BLaER1 (cell line): Measurements from ENCODE around the gene SEMA4F.
"Not testable (repeated sequence)": the region's sequence is repeated elsewhere in the genome, so short reads cannot be mapped to it uniquely, and the experiment has no call there.

Source experiments
- H3K27ac ChIP-seq: shearing (Covaris generic); formaldehyde crosslinking; 2 replicates; pipeline ENCODE4 v1.8.1; 2022
- H3K27me3 ChIP-seq: shearing (Covaris generic); formaldehyde crosslinking; 2 replicates; pipeline ENCODE4 v1.8.1; 2022
- H3K36me3 ChIP-seq: shearing (Covaris generic); formaldehyde crosslinking; 2 replicates; pipeline ENCODE4 v1.8.1; 2022
- H3K4me1 ChIP-seq: shearing (Covaris generic); formaldehyde crosslinking; 2 replicates; pipeline ENCODE4 v1.8.1; 2022
- H3K4me2 ChIP-seq: shearing (Covaris generic); formaldehyde crosslinking; 2 replicates; pipeline ENCODE4 v1.8.1; 2022
- H3K4me3 ChIP-seq: shearing (Covaris generic); formaldehyde crosslinking; 2 replicates; pipeline ENCODE4 v1.8.1; 2022
- H3K9ac ChIP-seq: shearing (Covaris generic); formaldehyde crosslinking; 2 replicates; pipeline ENCODE4 v1.8.1; 2022
- H3K9me3 ChIP-seq: shearing (Covaris generic); formaldehyde crosslinking; 2 replicates; pipeline ENCODE4 v1.8.1; 2022
- H4K20me1 ChIP-seq: shearing (Covaris generic); formaldehyde crosslinking; 2 replicates; pipeline ENCODE4 v1.8.1; 2022
- Cebpa-rat ChIP-seq: shearing (Covaris generic); IDR thresholded peaks from 2 replicates; pipeline ENCODE4 v1.8.1; 2022

The SEMA4F gene

GRCh38 chr2:74653985-74654882 lies at the start of gene SEMA4F:
Gene SEMA4F (plus strand): TSS chr2:74654247. CDS start chr2:74654377, 130 bp downstream.
- H4K20me1 ChIP-seq: no peaks in the 10 kb centered on the region
- H3K4me2 ChIP-seq: peak within 1 kb of the TSS; percentile 99
- peak within 1 kb of the TSS; percentile 92 for H3K4me3 ChIP-seq
- peak within 1 kb of the TSS; percentile 61 for H3K27ac ChIP-seq
- H3K9ac ChIP-seq: peak within 1 kb of the TSS; percentile 84
- peaks cover 19% of the 10 kb centered on the region; the same call in 1 of the 2 replicates for H3K36me3 ChIP-seq
- no peaks in the 10 kb centered on the region for H3K9me3 ChIP-seq
- peaks cover 10% of the 10 kb centered on the region for H3K4me1 ChIP-seq
- no peak for TF ChIP-seq Cebpa-rat
- no peaks in the 10 kb centered on the region for H3K27me3 ChIP-seq

- H4K20me1 ChIP-seq: no peaks in the 10 kb centered on the region
- no peak overlapping the region for H3K9ac ChIP-seq
- no peak overlapping the region for H3K4me2 ChIP-seq
- no peak overlapping the region for H3K27ac ChIP-seq
- no peaks in the 10 kb centered on the region for H3K4me1 ChIP-seq
- H3K36me3 ChIP-seq: no peaks in the 10 kb centered on the region
- H3K4me3 ChIP-seq: no peak overlapping the region
- no peaks in the 10 kb centered on the region for H3K9me3 ChIP-seq
- no peaks in the 10 kb centered on the region for H3K27me3 ChIP-seq
- no peak for TF ChIP-seq Cebpa-rat
Measured at GRCh38 chr2:74606927-74607326, 47.1 kb upstream of the SEMA4F start.

- H3K4me3 ChIP-seq: no peak overlapping the region
- H3K9me3 ChIP-seq: no peaks in the 10 kb centered on the region
- TF ChIP-seq Cebpa-rat: no peak
- no peak overlapping the region for H3K27ac ChIP-seq
- H4K20me1 ChIP-seq: no peaks in the 10 kb centered on the region
- peaks cover 16% of the 10 kb centered on the region for H3K4me1 ChIP-seq
- H3K4me2 ChIP-seq: no peak overlapping the region
- no peaks in the 10 kb centered on the region for H3K36me3 ChIP-seq
- H3K9ac ChIP-seq: no peak overlapping the region
- H3K27me3 ChIP-seq: no peaks in the 10 kb centered on the region
Measured at GRCh38 chr2:74617122-74617521, 36.9 kb upstream of the SEMA4F start.

- Histone ChIP-seq H3K4me2 (no peak overlapping the region), H3K9me3 (no peaks in the 10 kb centered on the region), H3K4me3 (no peak overlapping the region), H4K20me1 (no peaks in the 10 kb centered on the region), H3K27ac (no peak overlapping the region), H3K27me3 (no peaks in the 10 kb centered on the region), H3K36me3 (no peaks in the 10 kb centered on the region), H3K4me1 (peaks cover 16% of the 10 kb centered on the region), H3K9ac (no peak overlapping the region)
- no peak for TF ChIP-seq Cebpa-rat
Measured at GRCh38 chr2:74618410-74619083, 35.5 kb upstream of the SEMA4F start.

GRCh38 chr2:74619651-74620297 lies 34.3 kb upstream of the SEMA4F start:
- Histone ChIP-seq H4K20me1 (no peaks in the 10 kb centered on the region), H3K27me3 (no peaks in the 10 kb centered on the region), H3K4me2 (no peak overlapping the region; the same call in 1 of the 2 replicates), H3K4me1 (peaks cover 16% of the 10 kb centered on the region), H3K4me3 (no peak overlapping the region), H3K36me3 (no peaks in the 10 kb centered on the region), H3K27ac (no peak overlapping the region), H3K9me3 (no peaks in the 10 kb centered on the region), H3K9ac (no peak overlapping the region)
- TF ChIP-seq Cebpa-rat: no peak

- no peak for TF ChIP-seq Cebpa-rat
Measured at GRCh38 chr2:74620671-74621070, 33.4 kb upstream of the SEMA4F start.

GRCh38 chr2:74625658-74626425 lies 28.2 kb upstream of the SEMA4F start:
- Histone ChIP-seq H3K4me2 (no peak overlapping the region), H3K9me3 (no peaks in the 10 kb centered on the region), H4K20me1 (no peaks in the 10 kb centered on the region), H3K4me3 (no peak overlapping the region), H3K36me3 (no peaks in the 10 kb centered on the region), H3K4me1 (no peaks in the 10 kb centered on the region), H3K27ac (no peak overlapping the region), H3K27me3 (no peaks in the 10 kb centered on the region), H3K9ac (no peak overlapping the region)
- TF ChIP-seq Cebpa-rat: no peak

More at GRCh38 chr2:74620671-74621070, 33.4 kb upstream of the SEMA4F start:
- no peaks in the 10 kb centered on the region for H3K27me3 ChIP-seq
- no peak overlapping the region for H3K4me2 ChIP-seq
- no peaks in the 10 kb centered on the region for H3K36me3 ChIP-seq
- peaks cover 16% of the 10 kb centered on the region for H3K4me1 ChIP-seq
- no peaks in the 10 kb centered on the region for H4K20me1 ChIP-seq
- no peak overlapping the region for H3K4me3 ChIP-seq
- no peak overlapping the region for H3K27ac ChIP-seq
- no peak overlapping the region for H3K9ac ChIP-seq
- H3K9me3 ChIP-seq: no peaks in the 10 kb centered on the region

GRCh38 chr2:74628538-74629105 lies 25.4 kb upstream of the SEMA4F start:
- no peaks in the 10 kb centered on the region for H3K4me1 ChIP-seq
- H3K27me3 ChIP-seq: no peaks in the 10 kb centered on the region
- no peak overlapping the region for H3K27ac ChIP-seq
- H3K4me3 ChIP-seq: no peak overlapping the region
- H3K9me3 ChIP-seq: no peaks in the 10 kb centered on the region
- H4K20me1 ChIP-seq: no peaks in the 10 kb centered on the region
- no peak for TF ChIP-seq Cebpa-rat
- no peaks in the 10 kb centered on the region for H3K36me3 ChIP-seq
- no peak overlapping the region for H3K4me2 ChIP-seq
- no peak overlapping the region for H3K9ac ChIP-seq

GRCh38 chr2:74630454-74630853 lies 23.6 kb upstream of the SEMA4F start:
- H3K27me3 ChIP-seq, H3K4me3 ChIP-seq, H3K9ac ChIP-seq, H3K9me3 ChIP-seq, H3K27ac ChIP-seq, H4K20me1 ChIP-seq, H3K4me2 ChIP-seq, H3K36me3 ChIP-seq, H3K4me1 ChIP-seq: not testable (repeated sequence)
